HG03045 (cell line): ENCODE data around the gene ERCC4.

Experiments used
- ATAC-seq: cut with Tn5 transposase; IDR thresholded peaks from one replicate; pipeline ENCODE4 v1.9.1; 2021; ENCODE audit warnings: mild to moderate bottlenecking, moderate library complexity; ENCODE audit not compliant: unreplicated experiment

Gene ERCC4

DNA sequence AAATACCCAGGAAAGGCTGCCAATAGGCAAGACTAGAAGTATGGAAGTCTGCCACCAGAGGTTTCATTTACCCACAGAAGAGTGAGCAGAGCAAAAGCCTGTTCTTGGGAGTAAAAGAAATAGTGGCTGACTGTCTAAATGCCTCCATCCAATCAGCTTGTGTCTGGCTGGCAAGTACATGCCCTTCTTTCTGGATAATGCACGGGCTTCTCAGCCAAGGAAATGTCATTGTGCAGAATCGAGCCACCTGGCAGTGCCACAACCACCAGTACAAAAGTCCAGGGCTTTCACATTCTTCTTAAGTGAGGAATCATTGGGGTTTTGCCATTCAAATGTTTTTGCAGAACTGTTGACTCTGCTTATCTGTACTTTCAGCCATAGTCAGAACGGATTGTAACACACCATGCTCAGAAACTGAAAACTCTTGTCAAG lies 10.1 kb upstream of the ERCC4 start:
- ATAC-seq, result no peak

DNA sequence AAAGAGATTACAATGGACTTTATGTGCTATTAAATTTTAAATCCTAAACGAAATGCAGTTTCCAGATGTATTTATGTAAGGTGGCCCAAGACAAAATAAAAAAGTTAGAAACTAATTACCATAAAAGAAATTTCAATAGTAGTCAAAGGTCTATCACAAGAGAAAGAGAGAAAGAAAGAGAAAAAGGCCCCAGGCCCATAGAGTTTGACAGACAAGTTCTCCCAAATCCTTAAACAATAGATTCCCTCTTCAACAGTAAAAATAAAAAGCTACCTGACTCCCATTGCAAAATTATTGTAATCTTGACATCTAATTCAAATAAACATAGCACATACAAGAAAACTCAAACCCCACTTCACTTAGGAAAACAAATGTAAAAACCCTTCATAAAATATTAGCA lies 8.6 kb upstream of the ERCC4 start:
- ATAC-seq, result no peak

GRCh38 chr16:13911871-13912270 lies 8.1 kb upstream of the ERCC4 start:
- no peak for ATAC-seq

- no peak for ATAC-seq
Measured at GRCh38 chr16:13912891-13913290, 7.1 kb upstream of the ERCC4 start.

DNA sequence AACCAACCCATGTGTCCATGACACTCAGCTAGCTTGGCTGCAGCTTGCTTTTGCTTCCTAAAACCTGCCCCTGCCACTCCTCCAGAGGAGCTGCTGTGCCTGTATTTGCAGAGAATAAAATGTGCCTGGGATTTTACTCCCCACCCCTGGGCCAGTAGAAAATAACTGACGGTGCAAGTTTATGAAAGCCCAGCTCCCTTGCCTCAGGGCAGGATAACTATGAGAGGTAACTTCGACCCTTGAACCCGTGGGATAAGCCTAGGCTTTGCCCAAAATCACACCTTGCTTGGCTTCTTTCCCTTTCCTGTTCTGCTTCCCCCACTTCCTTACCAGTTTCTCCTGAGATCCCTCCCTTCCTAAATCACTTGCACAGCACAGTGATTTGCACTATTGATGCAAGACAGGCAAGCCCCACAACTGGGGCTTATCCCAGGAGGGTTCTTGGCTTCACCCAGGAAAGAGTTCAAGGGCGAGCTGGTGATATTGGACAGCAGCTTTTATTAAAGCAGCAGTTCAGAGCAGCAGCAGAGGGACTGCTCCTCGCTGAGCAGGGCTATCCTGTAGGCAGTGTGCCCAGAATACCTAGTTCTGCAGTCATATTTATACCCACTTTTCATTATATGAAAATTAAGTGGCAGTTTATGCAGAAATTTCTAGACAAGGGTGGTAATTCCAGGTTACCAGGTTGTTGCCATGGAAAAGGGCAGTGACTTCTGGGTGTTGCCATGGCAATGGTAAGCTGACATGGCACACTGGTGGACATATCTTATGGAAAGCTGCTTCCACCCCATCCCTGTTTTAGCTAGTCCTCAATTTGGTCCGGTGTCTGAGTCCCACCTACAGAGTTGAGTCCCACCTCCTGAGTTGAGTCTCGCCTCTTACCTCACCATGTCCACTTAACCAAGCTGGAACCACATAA lies 6.3 kb upstream of the ERCC4 start:
- ATAC-seq, result no peak

DNA sequence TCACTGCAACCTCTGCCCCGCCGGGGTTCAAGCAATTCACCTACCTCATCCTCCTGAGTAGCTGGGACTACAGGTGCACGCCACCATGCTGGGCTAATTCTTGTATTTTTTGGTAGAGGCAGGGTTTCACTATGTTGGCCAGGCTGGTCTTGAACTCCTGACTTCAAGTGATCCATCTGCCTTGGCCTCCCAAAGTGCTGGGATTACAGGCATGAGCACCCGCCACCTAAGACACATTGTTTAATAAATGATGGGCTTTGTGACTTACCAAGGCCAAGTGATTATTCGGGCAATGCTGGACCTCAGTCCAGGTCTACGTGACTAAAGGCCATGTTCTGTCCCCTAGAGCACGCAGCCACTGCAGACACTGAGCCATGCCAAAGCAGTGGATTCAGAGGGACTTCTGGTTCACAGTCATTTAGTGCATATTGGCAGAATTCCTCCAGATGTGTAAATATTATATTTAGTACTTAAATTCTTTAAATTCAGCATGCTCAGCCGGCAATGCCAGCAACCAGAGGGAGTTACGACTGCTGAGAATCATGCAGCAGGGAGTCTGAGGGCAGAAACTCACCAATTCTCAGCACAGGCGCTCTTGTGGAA lies 4.8 kb upstream of the ERCC4 start:
- no peak for ATAC-seq

GRCh38 chr16:13919330-13919682 lies 648 bp upstream of the ERCC4 start:
- no peak for ATAC-seq

GRCh38 chr16:13920510-13920818 lies 510 bp downstream of the ERCC4 start:
- no peak for ATAC-seq

- ATAC-seq, result no peak
Measured at GRCh38 chr16:13921328-13921727, 1.4 kb downstream of the ERCC4 start.

DNA sequence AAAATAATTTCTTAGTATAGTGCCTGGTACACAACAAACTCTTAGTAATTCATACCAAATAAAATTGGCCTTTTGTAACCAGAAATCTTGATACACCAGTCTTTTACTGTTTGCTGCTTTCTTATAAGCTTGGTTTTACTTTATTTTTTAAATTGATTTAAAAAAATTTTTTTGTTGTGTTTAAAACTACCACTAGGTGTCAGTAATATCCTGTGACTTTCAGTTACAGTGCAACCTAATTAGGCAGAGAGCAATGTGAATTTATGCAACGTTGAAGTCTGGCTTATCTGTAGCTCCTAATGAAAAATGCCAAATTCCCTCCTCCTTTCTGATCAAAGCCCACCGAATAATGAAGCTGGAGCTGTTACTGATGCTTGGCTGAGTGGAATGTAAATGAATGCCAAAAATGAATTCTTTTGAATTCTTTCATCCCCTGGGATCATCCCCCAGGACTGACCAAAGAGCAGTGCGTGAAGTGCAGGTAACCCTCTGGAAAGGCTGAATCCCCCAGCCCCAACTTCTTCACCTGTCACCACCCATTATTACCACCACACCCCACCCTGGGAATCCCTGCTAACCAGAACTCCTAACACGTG lies 3.8 kb downstream of the ERCC4 start:
- no peak for ATAC-seq

GRCh38 chr16:13926464-13926863 lies 6.5 kb downstream of the ERCC4 start:
- no peak for ATAC-seq

DNA sequence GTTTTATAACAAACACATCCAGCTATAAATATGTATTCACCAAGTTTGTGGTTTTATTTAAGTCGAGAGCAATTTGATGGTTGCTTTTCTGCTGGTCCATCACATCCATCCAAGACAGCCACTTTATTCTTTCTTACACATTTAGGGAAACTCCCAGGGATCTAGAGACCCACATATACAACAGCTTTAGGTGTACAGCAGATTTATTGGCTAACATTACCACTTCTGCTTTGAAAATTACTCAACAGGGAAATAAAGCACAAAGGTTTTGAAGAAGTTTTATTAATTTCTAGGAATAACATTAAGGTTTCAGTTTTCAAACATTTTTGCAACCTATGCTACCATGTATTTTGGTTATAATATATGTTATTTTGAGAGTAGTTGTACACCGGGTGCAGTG lies 6.9 kb downstream of the ERCC4 start:
- ATAC-seq, result no peak

DNA sequence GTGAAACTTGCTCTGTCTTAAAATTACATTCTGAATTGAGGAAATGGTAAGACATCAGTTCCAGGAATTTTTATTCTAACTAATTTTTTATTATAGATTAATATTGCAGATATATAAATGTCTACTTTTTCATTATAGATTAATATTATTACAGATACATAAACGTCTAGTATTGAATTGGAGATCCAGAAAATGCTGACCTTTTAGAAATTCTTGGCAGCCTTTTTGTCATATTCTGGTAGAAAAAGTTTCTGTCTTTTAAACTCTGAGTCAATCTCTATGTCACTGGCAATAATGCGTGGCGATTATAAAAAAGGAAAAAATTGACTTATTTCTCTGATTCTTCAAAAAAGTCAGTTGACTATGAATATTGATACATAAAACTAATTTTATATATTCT lies 8.7 kb downstream of the ERCC4 start:
- ATAC-seq, result no peak

GRCh38 chr16:13931845-13932244 lies 11.9 kb downstream of the ERCC4 start:
- no peak for ATAC-seq

DNA sequence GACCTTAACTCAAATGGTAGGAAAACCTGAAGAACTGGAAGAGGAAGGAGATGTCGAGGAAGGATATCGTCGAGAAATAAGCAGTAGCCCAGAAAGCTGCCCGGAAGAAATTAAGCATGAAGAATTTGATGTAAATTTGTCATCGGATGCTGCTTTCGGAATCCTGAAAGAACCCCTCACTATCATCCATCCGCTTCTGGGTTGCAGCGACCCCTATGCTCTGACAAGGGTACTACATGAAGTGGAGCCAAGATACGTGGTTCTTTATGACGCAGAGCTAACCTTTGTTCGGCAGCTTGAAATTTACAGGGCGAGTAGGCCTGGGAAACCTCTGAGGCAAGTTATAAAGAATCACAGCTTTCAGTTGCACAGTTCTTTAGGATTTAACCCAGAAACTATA lies 15.5 kb downstream of the ERCC4 start:
- ATAC-seq, result no peak

DNA sequence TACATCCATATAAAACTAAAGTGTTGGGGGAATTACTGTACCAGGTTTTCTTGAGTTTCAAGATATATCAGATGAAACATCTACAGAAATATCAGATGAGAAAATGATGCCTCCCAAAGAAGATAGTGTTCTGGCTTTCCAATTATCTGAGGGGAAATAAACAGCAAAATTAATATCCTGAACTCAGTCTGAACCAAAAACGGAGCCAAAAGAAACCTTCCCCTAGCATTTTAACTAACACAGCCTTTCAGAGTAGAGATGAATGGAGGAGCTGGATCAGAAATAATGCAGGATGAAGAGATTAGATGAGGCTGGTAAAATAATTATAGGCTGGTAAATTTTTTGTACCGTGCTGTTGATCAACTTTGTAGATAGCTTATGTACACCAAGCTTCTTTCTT lies 16.2 kb downstream of the ERCC4 start:
- no peak for ATAC-seq

GRCh38 chr16:13936596-13937081 lies 16.7 kb downstream of the ERCC4 start:
- no peak for ATAC-seq

DNA sequence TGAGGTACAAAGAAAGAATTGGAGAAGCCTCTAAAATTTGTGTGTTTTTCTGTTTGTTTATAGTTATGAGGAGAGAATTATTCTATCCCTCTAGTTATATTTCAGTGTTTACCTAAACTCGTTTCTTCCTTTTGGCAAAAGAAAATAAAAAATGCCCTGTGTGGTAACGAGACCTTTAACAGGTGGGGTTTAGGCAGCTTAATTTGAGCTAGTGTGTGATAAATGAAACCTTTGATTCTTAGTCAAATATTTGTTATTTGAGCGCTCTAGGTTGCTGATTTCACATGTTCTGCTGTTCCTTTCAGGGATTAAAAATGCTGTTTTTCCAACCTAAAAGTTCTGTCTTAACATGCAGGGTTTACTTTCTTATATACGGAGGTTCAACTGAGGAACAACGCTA lies 17.5 kb downstream of the ERCC4 start:
- no peak for ATAC-seq

- ATAC-seq, result no peak
Measured at GRCh38 chr16:13938480-13938879, 18.5 kb downstream of the ERCC4 start.

DNA sequence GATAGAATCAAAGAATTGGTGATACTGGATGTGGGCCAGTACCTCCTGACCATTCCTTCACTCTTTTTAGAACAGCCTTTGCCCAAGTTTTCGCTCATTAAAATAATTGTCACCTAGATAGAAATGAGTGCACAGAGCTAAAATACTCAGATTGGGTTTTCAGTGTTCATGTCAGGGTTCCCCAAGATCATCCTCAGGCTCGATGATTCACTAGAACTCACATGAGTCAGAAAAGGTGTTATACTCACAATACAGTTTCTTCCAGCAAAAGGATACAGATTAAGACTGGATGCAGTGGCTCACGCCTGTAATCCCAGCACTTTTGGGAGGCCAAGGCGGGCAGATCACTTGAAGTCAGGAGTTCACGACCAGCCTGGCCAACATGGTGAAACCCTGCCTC lies 19.9 kb downstream of the ERCC4 start:
- no peak for ATAC-seq

- ATAC-seq, result no peak
Measured at GRCh38 chr16:13940397-13940933, 20.5 kb downstream of the ERCC4 start.

GRCh38 chr16:13944816-13945215 lies 24.9 kb downstream of the ERCC4 start:
- no peak for ATAC-seq
